ENCODE results near the gene ZYG11A.
"Not testable (repeated sequence)": the region's sequence is repeated elsewhere in the genome, so short reads cannot be mapped to it uniquely, and the experiment has no call there.

ZYG11A gene

DNA sequence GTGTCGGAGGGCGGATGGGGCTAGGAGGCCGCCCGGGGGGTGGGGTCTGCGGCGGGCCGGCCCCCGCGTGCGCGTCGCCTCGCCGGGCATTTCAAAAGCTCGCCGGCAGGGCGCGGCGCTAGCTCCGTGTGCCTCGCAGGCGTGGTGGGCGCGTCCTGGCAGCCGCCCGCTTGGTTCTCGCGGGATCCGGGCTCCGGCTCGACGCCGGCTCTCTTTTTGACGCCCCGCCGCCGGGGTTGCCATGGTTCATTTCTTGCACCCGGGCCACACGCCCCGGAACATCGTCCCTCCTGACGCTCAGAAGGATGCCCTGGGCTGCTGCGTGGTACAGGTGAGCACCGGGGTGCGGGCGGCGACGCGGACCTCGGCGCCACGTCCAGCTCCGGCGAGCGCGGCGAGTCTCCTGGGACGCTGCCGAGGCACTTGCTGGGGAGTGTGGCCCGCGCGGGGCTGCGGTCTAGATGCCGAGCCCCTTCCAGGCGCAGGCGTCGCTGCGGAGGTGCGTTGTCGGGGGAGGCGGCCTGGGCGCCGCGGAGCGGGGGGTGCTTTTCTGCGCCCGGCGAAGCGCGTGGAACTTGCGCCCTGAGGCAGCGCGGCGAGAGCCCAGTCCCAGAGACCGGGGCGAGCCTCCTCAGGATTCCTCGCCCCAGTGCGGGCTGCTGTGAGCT is at the start of gene ZYG11A:
TSS of gene ZYG11A (plus strand) at position 118 of the 668 bp plus-strand sequence. CDS start at position 242, 124 bp downstream.
- H3F3A ChIP-seq (ENCODE audit: insufficient read depth): peaks cover 5% of the 10 kb centered on the region; the same call in 1 of the 2 replicates
- no peaks in the 10 kb centered on the region for H3K9me3 ChIP-seq (ENCODE audit: insufficient read depth, low read length)
- H3K9ac ChIP-seq (ENCODE audit: low read length): peak within 1 kb of the TSS; percentile 88
- H3K9me2 ChIP-seq (replicated peaks; ENCODE audit: insufficient read depth, low read length): no peaks in the 10 kb centered on the region
- no peaks in the 10 kb centered on the region for H3K36me3 ChIP-seq (ENCODE audit: low read length)
- peak within 1 kb of the TSS; percentile 71 for H3K27ac ChIP-seq (ENCODE audit: low read depth, low read length)
- H2AFZ ChIP-seq (ENCODE audit: low read depth, low read length, severe bottlenecking): peak within 1 kb of the TSS; percentile 63
- H4K20me1 ChIP-seq (ENCODE audit: low read depth, low read length): no peaks in the 10 kb centered on the region
- no peak for TF ChIP-seq EZH2phosphoT487 (conservative IDR thresholded peaks at IDR 0.05; ENCODE audit: low read length)
- TF ChIP-seq, protein P1, sequence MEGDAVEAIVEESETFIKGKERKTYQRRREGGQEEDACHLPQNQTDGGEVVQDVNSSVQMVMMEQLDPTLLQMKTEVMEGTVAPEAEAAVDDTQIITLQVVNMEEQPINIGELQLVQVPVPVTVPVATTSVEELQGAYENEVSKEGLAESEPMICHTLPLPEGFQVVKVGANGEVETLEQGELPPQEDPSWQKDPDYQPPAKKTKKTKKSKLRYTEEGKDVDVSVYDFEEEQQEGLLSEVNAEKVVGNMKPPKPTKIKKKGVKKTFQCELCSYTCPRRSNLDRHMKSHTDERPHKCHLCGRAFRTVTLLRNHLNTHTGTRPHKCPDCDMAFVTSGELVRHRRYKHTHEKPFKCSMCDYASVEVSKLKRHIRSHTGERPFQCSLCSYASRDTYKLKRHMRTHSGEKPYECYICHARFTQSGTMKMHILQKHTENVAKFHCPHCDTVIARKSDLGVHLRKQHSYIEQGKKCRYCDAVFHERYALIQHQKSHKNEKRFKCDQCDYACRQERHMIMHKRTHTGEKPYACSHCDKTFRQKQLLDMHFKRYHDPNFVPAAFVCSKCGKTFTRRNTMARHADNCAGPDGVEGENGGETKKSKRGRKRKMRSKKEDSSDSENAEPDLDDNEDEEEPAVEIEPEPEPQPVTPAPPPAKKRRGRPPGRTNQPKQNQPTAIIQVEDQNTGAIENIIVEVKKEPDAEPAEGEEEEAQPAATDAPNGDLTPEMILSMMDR (IDR thresholded peaks at IDR 0.05; ENCODE audit: insufficient read depth, low read length, poor library complexity, severe bottlenecking): no peak
- peak within 1 kb of the TSS; percentile 67 for H3K4me3 ChIP-seq (ENCODE audit: insufficient read depth, low read length, poor library complexity, severe bottlenecking)
- no peaks in the 10 kb centered on the region for H3K27me3 ChIP-seq (ENCODE audit: low read length)
- peaks cover 45% of the 10 kb centered on the region for H3K79me2 ChIP-seq (ENCODE audit: insufficient read depth, low read length)
- peak within 1 kb of the TSS; percentile 73 for H3K4me2 ChIP-seq (ENCODE audit: low read depth, low read length, poor library complexity, severe bottlenecking)

DNA sequence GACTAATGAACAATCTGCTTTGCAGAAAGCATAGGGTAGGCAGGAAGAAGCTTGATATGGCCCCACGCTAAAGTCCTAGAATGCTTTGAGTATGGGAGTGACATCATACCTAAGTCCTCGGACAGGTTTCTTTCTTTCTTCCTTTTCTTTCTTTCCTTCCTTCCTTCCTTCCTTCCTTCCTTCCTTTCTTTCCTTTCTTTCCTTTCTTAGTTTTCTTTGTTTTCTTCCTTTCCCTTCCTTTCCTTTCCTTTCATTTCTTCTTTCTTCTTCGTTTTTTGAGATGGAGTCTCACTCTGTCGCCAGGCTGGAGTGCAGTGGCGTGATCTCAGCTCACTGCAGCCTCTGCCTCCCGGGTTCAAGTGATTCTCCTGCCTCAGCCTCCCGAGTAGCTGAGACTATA is 48.8 kb upstream of the ZYG11A start:
- not testable (repeated sequence) for H3K9me3 ChIP-seq (ENCODE audit: insufficient read depth, low read length); H4K20me1 ChIP-seq (ENCODE audit: low read depth, low read length); H3K9ac ChIP-seq (ENCODE audit: low read length); H3K9me2 ChIP-seq (replicated peaks; ENCODE audit: insufficient read depth, low read length); H3K36me3 ChIP-seq (ENCODE audit: low read length); H2AFZ ChIP-seq (ENCODE audit: low read depth, low read length, severe bottlenecking); H3F3A ChIP-seq (ENCODE audit: insufficient read depth); H3K4me3 ChIP-seq (ENCODE audit: insufficient read depth, low read length, poor library complexity, severe bottlenecking); H3K27ac ChIP-seq (ENCODE audit: low read depth, low read length); H3K27me3 ChIP-seq (ENCODE audit: low read length); H3K4me2 ChIP-seq (ENCODE audit: low read depth, low read length, poor library complexity, severe bottlenecking); H3K79me2 ChIP-seq (ENCODE audit: insufficient read depth, low read length)

DNA sequence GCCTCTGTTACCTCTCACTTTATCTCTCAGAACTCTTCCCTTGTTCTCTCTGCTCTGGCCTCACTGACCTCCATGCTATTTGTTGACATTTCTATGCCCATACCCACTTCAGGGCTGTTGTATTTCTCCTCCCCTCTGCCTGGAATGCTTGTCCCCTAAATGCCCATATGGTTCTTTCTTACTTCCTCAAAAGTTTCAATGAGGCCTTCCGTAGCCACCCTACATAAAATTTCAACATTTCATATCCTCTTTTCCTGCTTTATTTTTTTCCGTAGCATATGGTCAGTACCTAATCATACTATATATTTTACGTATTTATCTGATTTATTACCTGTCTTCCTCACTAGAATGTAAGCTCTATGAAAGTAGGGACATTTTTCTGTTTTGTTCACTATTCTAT is 47.1 kb upstream of the ZYG11A start:
- Histone ChIP-seq H3K4me2 (ENCODE audit: low read depth, low read length, poor library complexity, severe bottlenecking) (no peak overlapping the region), H3K27me3 (ENCODE audit: low read length) (no peaks in the 10 kb centered on the region), H3K27ac (ENCODE audit: low read depth, low read length) (no peak overlapping the region), H3K9ac (ENCODE audit: low read length) (no peak overlapping the region), H4K20me1 (ENCODE audit: low read depth, low read length) (no peaks in the 10 kb centered on the region), H2AFZ (ENCODE audit: low read depth, low read length, severe bottlenecking) (no peak overlapping the region), H3F3A (ENCODE audit: insufficient read depth) (peaks cover 3% of the 10 kb centered on the region; the same call in 1 of the 2 replicates), H3K9me2 (replicated peaks; ENCODE audit: insufficient read depth, low read length) (no peaks in the 10 kb centered on the region), H3K9me3 (ENCODE audit: insufficient read depth, low read length) (no peaks in the 10 kb centered on the region), H3K4me3 (ENCODE audit: insufficient read depth, low read length, poor library complexity, severe bottlenecking) (no peak overlapping the region), H3K36me3 (ENCODE audit: low read length) (no peaks in the 10 kb centered on the region), H3K79me2 (ENCODE audit: insufficient read depth, low read length) (no peaks in the 10 kb centered on the region)
- no peak for TF ChIP-seq EZH2phosphoT487 (conservative IDR thresholded peaks at IDR 0.05; ENCODE audit: low read length)

DNA sequence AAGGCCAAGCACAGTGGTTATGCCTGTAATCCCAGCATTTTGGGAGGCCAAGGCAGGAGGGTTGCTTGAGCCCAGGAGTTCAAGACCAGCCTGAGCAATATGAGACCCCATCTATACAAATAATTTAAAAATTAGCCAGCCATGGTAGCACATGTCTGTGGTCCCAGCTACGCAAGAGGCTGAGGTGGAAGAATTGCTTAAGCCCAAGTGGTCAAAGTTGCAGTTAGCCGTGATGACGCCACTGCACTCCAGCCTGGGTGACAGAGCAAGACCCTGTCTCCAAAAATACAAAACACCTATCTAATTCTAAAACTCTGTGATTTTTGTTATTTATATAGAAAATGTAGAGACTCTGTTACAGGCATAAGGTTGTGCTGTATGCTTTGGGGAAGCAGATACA is 44.2 kb upstream of the ZYG11A start:
- Histone ChIP-seq H3K4me3 (ENCODE audit: insufficient read depth, low read length, poor library complexity, severe bottlenecking) (no peak overlapping the region), H3K27ac (ENCODE audit: low read depth, low read length) (no peak overlapping the region)
- no peak for TF ChIP-seq EZH2phosphoT487 (conservative IDR thresholded peaks at IDR 0.05; ENCODE audit: low read length)
- TF ChIP-seq, protein P1 (IDR thresholded peaks at IDR 0.05; ENCODE audit: insufficient read depth, low read length, poor library complexity, severe bottlenecking): no peak

More for the DNA sequence above, 44.2 kb upstream of the ZYG11A start:
- no peak overlapping the region for H3K9ac ChIP-seq (ENCODE audit: low read length)
- H2AFZ ChIP-seq (ENCODE audit: low read depth, low read length, severe bottlenecking): no peak overlapping the region
- no peaks in the 10 kb centered on the region for H4K20me1 ChIP-seq (ENCODE audit: low read depth, low read length)
- no peaks in the 10 kb centered on the region for H3K9me2 ChIP-seq (replicated peaks; ENCODE audit: insufficient read depth, low read length)
- no peaks in the 10 kb centered on the region for H3K27me3 ChIP-seq (ENCODE audit: low read length)
- H3K79me2 ChIP-seq (ENCODE audit: insufficient read depth, low read length): no peaks in the 10 kb centered on the region
- no peak overlapping the region for H3K4me2 ChIP-seq (ENCODE audit: low read depth, low read length, poor library complexity, severe bottlenecking)
- no peaks in the 10 kb centered on the region for H3K9me3 ChIP-seq (ENCODE audit: insufficient read depth, low read length)
- H3K36me3 ChIP-seq (ENCODE audit: low read length): no peaks in the 10 kb centered on the region; the same call in 1 of the 2 replicates
- H3F3A ChIP-seq (ENCODE audit: insufficient read depth): peaks cover 3% of the 10 kb centered on the region; the same call in 1 of the 2 replicates

All from SU-DHL-6 (cell line).